Inflammatory macrophage treated with lipopolysaccharide for 4 hours (primary cell): ENCODE measurements around the gene LSM4.

Experiments used
- DNase-seq: peaks from one replicate; pipeline ENCODE4 v3.0.0-alpha.2; 2020

Gene LSM4

DNA sequence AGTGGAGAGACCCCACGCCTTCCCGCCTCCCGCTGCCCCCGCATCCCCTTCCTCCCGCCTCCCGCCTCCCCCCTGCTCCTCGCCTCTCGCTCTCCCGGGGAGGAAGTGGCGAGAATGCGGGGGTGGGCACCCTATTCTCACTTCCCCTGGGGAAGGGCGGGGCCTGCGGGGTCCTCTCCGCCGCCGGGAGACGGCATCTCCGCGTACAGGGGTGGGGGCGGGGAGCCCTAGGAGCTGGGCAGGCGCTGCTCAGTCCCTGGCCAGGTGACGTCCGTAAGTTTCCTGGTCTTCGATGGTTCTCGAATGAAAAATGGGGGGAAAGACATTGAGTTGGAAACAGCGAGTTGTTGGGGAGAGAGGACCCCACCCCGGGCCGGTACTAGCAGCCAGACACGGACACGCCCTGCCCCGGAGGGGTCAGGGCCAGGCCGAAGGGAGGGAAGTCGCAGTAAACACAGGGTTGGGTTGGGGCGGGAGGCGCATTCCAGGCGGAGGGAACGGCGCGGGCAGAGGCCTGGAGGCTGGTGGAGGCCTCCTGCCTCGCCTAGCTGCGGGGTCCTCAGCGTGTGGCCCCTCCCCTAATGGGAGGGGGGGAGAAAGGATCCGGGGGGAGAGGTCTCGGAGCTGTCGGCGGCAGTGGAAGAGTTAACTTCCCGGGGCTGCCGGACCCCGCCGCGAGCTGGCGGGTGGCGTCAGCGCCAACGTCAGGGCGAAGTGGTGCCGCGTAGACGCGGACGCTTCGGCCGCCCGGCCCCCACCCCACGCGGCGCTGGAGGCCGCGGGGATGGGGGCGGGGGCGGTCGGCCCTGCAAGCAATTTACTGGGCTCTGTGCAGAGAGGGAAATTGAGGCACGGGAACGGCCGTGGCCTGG, 31.1 kb downstream of the LSM4 start:
- DNase-seq: peak; percentile 95

DNA sequence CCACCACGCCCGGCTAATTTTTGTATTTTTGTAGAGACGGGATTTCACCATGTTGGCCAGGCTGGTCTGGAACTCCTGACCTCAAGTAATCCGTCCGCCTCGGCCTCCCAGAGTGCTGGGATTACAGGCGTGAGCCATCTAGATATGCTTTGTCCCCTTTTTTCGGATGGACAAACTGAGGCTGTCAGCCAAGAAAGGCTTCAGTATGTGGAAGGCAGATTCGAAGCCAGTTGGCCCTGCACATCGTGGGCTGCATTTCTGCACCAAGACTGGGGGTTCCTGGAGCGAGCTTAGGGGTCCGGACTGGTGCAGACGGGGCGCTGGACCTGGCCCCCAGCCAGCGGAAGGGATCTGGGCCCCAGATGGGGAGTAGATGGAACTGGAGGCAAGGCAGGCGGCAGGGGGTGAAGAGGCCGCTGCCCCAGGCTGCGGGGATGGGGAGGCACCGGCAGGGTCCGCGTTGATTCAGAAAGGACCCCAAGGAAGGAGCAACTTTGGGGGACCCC, 31.8 kb downstream of the LSM4 start:
- DNase-seq: no peak

DNA sequence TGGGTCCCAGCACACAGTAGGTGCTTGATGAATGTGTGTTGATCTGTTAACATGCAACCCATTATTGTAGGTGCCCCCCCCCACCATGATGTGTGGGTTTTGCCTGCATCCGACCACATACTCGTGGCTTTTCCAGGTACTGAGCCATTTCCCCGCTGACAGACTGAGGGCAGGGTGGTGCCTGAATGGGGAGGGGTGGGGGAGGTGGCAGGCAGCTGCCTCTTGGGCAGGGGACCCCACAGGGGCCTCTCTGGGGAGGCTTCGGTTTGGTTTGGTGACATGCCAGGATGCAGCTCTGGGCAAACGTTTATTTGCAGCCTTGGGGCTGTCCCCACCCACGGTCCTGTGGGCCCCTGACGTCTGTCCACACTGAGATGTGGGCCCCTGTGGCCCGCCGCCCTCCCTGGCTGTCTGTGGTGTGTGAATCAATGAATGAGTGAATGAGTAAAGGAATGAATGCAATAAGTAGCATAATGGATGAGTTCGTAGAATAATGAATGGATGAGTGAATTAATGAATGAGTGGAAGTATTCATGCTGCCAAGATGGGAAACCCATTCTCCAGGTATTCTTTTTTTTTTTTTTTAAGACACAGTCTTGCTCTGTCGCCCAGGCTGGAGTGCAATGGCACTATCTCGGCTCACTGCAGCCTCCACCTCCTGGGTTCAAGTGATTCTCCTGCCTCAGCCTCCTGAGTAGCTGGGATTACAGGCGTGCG, 32.4 kb downstream of the LSM4 start:
- peak; percentile 93 for DNase-seq

GRCh38 chr19:18289471-18290301, 33.2 kb downstream of the LSM4 start:
- peak; percentile 41 for DNase-seq

- DNase-seq: no peak
These were observed 34.8 kb downstream of the LSM4 start for GRCh38 chr19:18287836-18288772.

- no peak for DNase-seq
These were observed 35.8 kb downstream of the LSM4 start for GRCh38 chr19:18286973-18287635.

DNA sequence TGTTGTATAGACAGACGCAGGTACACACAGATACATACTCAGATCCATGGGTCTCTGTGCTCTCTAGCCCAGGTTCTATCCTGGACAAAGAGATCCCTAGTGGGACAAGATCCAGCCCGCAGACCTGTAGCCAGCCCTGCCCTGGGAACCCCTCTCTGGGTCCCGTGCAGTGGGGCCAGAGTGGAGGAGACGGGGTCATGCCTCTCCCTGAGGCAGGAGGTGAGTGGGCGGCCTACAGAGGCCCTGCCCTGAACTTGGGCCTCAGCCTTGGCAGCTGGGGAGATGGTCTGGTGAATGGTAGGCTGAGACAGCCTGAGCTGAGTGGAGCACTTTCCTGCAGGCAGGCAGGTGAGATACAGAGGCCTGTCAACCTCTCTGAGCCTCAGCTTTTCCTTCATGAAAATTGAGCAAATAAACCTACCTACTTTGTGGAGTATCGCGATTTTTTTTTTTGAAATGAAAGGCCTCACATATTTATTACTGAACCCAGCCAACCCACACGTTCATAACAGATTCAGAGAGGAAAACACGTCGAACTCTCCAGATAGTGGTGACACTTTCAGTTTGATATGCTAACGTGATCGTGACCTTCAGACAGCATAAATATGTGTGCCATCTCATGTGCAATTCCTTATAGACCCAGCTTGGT, 38.0 kb downstream of the LSM4 start:
- peak; percentile 30 for DNase-seq

GRCh38 chr19:18283338-18283737, 39.5 kb downstream of the LSM4 start:
- no peak for DNase-seq

DNA sequence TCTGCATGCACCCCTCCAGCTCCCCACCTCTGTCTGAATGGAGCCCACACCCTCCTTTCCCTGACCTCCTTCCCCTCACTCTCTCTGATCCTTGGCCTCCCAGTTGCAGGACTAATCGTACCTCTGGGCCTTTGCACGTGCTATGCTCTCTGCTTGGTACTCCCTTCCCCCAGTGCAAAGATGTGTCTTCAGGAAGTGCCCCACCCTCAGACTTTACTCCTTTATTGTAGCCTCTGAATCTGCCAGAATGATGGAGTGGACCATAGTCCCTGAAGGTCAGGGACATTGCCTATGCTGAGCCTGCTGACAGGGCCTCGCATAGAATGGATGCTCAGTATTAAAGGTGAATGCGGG, 40.1 kb downstream of the LSM4 start:
- DNase-seq: no peak

- DNase-seq: peak; percentile 54
These were observed 40.7 kb downstream of the LSM4 start for GRCh38 chr19:18282021-18282787.

DNA sequence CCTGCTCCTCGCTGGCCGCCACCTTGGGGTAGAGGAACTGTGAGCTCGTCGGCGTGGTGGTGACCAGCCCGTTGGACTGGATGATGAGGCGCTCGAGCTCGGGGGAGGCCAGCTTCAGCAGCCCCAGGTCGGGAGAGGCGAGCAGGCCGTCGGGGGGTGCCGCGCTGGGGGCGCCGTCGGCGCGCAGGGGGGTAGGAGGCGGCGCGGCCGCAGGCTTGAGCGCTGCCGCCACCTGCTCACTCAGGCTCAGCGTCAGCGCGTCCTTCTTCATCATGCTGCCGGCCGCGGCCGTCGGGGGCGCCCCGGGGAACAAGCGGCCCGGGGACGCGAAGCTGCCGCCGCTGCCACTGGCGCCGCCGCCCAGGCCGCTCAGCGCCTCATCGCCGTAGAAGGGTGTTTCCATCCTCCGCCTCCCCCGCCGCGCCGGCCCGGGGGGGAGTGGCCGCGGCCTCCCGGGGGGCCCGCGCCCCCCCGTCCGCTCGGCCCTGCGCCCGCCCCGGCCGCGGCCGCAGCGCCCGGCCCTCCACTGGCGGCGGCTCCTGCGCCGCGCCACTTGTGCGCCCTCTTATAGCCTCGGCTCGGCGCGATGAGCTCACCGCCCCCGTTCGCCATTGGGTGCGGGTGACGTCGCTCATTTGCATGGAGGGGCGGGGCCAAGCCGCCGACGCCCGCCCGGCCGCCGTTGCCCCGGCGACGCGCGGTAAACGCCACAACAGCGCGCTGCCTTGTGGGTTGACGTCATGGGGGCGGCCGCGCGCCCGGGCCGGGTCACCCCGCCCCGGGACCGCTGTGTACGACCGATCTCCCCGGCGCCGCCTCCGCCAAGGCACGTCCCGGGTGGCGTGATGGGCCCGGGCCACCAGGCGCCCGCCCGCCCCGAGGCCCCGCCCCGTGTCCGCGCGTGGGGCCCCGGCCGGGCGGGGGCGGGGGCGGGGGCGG, 41.5 kb downstream of the LSM4 start, which contains the start of gene JUND:
TSS of gene JUND (minus strand) at position 541 of the 939 bp plus-strand sequence. CDS start at position 403, 138 bp downstream.
- peak; percentile 98 for DNase-seq

- DNase-seq: peak; percentile 75
These were observed 42.4 kb downstream of the LSM4 start for GRCh38 chr19:18280247-18281081.

GRCh38 chr19:18279516-18280246, 43.2 kb downstream of the LSM4 start:
- peak; percentile 97 for DNase-seq

DNA sequence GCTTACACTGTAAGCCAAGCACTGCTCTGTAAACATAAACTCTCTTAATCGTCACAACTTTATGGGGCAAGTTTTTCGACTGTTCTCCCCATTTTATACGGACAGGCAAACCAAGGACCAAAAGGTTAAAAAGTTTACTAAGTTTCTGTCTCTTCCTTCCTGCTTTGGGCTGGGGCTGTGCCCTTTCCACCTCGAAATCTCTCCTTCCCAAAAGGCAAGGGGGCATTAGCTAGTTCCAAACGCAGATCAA, 43.7 kb downstream of the LSM4 start:
- no peak for DNase-seq

- DNase-seq: peak; percentile 50
These were observed 44.2 kb downstream of the LSM4 start for GRCh38 chr19:18278521-18279265.

GRCh38 chr19:18274781-18275356, 48.0 kb downstream of the LSM4 start:
- peak; percentile 54 for DNase-seq
